K562 (cell line): ENCODE results near the gene OR13C8.

ENCODE experiments used
- GTF2F1 ChIP-seq: IDR thresholded peaks from 2 replicates; pipeline ENCODE4 v1.6.1; 2011; ENCODE audit warnings: low read depth, low read length, improper control_type of control experiment
- POLR2AphosphoS5 ChIP-seq: IDR thresholded peaks from 2 replicates; pipeline ENCODE4 v1.6.1; 2011; ENCODE audit warnings: mild to moderate bottlenecking, low read depth, low read length, moderate library complexity; ENCODE audit not compliant: control insufficient read depth, insufficient read depth
- TCFL5 ChIP-seq: fragments of 250-450 bp; sonication (Bioruptor Pico); conservative IDR thresholded peaks from 2 replicates; pipeline ENCODE4 v1.6.1; 2021; ENCODE audit warnings: mild to moderate bottlenecking, moderate library complexity, matching md5 sums

GRCh38 chr9:104575456-104575855, 6.5 kb downstream of the OR13C8 start:
- no peak for TF ChIP-seq TCFL5 (CRISPR knock-in tag)
- no peak for TF ChIP-seq GTF2F1
- no peak for TF ChIP-seq POLR2AphosphoS5
